ENCODE measurements around the gene ATP6V0A1.
A peak's percentile ranks its signal among the peaks of the same experiment; 100 is the strongest.
"Not testable (repeated sequence)": the region's sequence is repeated elsewhere in the genome, so short reads cannot be mapped to it uniquely, and the experiment has no call there.

Gene ATP6V0A1

GRCh38 chr17:42436391-42436790 is 22.3 kb upstream of the ATP6V0A1 start:
- no peak for DNase-seq (ENCODE audit: low read depth in 1 of 2, low spot score in 1 of 2)

- DNase-seq (ENCODE audit: low read depth in 1 of 2, low spot score in 1 of 2): no peak
These were observed 19.8 kb upstream of the ATP6V0A1 start for GRCh38 chr17:42438600-42439567.

DNA sequence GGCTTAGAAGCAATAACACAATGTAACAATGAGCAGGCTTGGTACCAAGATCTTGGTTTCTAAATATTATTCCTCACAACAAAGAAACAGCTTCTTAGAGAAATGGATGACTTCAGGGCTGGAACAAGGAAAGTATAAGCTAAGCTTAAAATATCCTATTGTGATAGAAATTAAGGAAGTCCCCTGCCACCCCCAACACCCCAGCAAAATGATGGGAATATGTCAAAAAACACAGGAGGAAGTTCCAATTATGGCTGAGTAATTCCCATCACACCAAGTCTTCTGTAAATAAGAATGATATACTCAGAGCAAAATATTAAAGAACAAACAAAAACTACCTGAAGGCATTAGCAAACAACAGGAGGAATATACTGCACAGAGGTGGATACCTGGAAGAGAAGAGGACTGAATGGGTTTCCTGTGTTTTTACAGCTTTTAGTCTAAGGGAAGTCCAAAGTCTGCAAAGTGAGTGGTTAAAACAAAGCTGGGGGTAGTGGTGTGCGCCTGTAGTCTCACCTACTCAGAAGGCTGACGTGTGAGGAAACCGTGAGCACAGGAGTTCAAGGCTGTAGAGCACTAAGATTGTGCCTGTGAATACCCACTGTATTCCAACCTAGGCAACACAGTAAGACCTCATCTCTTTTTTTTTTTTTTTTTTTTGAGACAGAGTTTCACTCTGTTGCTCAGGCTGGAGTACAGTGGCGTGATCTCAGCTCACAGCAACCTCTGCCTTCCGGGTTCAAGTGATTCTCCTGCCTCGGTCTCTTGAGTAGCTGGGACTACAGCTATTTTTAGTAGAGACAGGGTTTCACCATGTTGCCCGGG is 17.1 kb upstream of the ATP6V0A1 start:
- no peak for DNase-seq (ENCODE audit: low read depth in 1 of 2, low spot score in 1 of 2)

DNA sequence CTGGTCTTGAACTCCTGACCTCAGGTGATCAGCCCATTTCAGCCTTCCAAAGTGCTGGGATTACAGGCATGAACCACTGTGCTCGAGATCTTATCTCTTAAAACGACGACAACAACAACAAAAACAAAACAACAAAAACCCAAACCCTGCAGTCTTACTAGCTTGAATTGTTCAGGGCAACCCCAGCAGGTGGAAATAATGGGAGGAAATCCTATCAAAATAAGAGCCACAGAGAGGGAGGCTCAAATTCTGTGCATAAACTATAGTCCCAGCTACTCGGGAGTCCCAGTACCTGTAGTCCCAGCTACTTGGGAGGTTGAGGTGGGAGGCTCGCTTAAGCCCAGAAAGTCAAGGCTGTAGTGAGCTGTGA is 16.5 kb upstream of the ATP6V0A1 start:
- DNase-seq (ENCODE audit: low read depth in 1 of 2, low spot score in 1 of 2): no peak

GRCh38 chr17:42449176-42449575 is 9.5 kb upstream of the ATP6V0A1 start:
- not testable (repeated sequence) for DNase-seq (ENCODE audit: low read depth in 1 of 2, low spot score in 1 of 2)

DNA sequence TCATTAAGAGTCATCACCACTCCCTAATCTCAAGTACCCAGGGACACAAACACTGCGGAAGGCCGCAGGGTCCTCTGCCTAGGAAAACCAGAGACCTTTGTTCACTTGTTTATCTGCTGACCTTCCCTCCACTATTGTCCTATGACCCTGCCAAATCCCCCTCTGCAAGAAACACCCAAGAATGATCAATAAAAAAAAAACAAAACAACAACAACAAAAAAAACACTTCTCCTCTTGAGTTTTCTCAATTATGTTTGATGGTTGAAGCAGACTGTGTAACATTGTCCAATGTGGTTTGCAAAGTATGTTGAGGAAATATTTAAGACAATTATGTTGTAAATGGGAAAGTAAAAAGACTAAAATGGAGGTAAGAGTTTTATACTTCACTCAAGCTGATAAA is 8.8 kb upstream of the ATP6V0A1 start:
- not testable (repeated sequence) for DNase-seq (ENCODE audit: low read depth in 1 of 2, low spot score in 1 of 2)

GRCh38 chr17:42451270-42451669 is 7.4 kb upstream of the ATP6V0A1 start:
- not testable (repeated sequence) for DNase-seq (ENCODE audit: low read depth in 1 of 2, low spot score in 1 of 2)

DNA sequence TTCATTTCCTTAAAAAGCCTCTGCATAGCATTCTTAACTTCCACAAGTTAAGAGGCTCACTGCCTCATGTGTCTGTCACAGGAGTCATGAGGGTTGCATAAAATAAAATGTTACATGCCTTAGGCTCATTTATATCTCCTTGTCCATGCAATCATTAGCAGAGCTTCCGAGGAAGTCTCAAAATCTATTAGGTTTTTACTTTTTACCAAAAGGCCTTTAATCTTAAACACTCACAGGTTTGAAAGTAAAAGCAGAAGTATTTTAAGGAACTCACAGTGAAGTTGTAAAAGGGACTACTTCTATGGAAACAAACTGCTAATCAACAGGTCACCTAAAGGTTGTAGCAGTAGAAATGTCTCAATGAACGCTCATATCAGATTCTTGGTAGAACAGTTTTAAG is 5.2 kb upstream of the ATP6V0A1 start:
- no peak for DNase-seq (ENCODE audit: low read depth in 1 of 2, low spot score in 1 of 2)

GRCh38 chr17:42454987-42455386 is 3.7 kb upstream of the ATP6V0A1 start:
- DNase-seq (ENCODE audit: low read depth in 1 of 2, low spot score in 1 of 2): not testable (repeated sequence)

- no peak for DNase-seq (ENCODE audit: low read depth in 1 of 2, low spot score in 1 of 2)
These were observed 2.2 kb upstream of the ATP6V0A1 start for GRCh38 chr17:42456223-42457106.

- no peak for DNase-seq (ENCODE audit: low read depth in 1 of 2, low spot score in 1 of 2)
These were observed 1.4 kb upstream of the ATP6V0A1 start for GRCh38 chr17:42457107-42457792.

- DNase-seq (ENCODE audit: low read depth in 1 of 2, low spot score in 1 of 2): peak in 1 of 2 donors; percentile 7
These were observed 650 bp downstream of the ATP6V0A1 start for GRCh38 chr17:42459256-42459800.

- no peak for DNase-seq (ENCODE audit: low read depth in 1 of 2, low spot score in 1 of 2)
These were observed 1.2 kb downstream of the ATP6V0A1 start for GRCh38 chr17:42459801-42460281.

DNA sequence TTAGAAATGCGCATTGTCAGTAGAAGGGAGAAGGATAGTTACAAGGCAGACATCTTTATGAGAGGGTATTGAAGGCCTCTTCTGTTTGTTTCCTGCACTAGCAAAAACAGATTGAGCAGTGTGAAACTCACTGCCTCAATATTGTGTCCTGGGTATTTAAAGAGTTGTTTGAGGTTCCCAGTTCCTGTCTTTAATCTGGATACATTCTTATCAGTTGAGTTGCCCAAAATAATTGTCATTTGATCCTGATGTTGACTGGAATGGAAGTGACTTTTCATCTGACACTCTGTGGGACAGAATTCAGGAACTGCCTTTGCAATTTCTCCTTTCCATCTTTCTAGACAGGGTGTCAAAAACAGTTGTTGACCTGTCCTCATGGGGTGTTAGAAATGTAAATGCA is 1.7 kb downstream of the ATP6V0A1 start:
- DNase-seq (ENCODE audit: low read depth in 1 of 2, low spot score in 1 of 2): no peak

- DNase-seq (ENCODE audit: low read depth in 1 of 2, low spot score in 1 of 2): no peak
These were observed 5.3 kb downstream of the ATP6V0A1 start for GRCh38 chr17:42463976-42464400.

DNA sequence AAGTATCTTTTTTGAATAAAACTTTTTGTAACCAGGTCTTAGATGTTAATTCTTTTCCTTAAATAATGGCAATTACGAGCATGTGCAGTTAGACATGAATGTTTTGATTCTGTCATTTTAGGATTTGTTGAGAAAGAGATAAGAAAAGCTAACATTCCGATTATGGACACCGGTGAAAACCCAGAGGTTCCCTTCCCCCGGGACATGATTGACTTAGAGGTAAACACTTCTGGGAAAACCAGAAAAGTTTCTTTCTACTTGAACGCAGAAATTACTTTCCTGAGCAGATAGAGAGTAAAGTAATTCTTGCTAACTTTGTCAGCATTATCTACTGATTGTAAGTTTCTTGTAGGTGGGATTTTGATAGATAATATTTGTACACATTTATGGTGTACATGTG is 9.2 kb downstream of the ATP6V0A1 start:
- no peak for DNase-seq (ENCODE audit: low read depth in 1 of 2, low spot score in 1 of 2)

DNA sequence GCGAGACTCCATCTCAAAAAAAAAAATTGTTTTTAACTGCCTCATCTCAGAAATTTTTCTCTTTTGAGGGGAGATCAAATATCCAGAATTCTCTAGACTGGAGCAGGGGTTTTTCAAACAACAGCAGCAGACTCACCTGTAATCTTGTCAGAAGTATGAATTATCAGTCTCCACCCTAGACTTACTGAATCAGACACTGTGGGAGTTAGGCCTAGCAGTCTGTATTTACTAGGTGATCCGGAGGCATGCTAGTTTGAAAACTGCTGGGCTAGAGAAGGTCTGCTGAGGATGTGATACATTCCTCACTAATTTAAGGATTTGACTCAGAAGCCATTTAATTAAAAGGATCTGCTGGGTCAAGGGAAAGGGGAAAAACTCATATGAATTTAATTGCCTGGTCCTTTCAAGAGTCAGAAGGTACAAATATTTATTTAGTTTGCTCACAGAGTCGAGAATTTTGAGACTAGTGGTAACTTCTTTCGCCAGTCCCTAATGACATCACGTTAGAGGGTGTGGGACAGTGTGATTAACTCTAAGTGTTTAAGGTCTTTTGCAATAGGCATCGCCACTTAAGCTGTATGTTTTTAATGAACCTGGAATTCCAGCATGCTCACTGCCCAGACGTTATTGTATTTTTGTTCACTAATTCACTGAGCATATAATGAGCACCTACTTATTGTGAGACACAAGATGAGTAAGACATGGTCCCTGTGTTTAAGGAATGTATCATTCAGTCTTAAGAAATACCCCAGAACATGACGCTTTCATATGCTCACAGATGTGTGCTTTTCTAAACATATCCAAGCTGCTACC is 14.2 kb downstream of the ATP6V0A1 start:
- DNase-seq (ENCODE audit: low read depth in 1 of 2, low spot score in 1 of 2): no peak

DNA sequence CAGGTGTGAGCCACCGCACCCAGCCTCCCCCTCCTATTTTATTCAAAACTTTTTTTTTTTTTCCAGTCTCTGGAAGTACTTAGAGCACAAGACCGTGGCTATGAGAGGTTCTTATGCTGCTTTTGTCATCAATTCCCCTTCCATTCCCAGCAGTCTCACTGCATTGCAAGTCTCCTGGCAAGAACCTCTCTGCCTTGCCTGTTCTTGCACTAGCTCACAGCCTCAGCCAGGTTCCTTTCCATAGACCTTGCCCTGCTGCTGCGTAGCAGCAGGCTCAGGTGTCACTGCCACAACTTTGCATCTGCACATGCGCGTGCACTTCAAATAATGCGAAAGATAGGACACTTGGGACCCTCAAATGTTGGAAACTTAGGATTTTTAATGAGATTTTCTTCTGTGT is 15.6 kb downstream of the ATP6V0A1 start:
- no peak for DNase-seq (ENCODE audit: low read depth in 1 of 2, low spot score in 1 of 2)

DNA sequence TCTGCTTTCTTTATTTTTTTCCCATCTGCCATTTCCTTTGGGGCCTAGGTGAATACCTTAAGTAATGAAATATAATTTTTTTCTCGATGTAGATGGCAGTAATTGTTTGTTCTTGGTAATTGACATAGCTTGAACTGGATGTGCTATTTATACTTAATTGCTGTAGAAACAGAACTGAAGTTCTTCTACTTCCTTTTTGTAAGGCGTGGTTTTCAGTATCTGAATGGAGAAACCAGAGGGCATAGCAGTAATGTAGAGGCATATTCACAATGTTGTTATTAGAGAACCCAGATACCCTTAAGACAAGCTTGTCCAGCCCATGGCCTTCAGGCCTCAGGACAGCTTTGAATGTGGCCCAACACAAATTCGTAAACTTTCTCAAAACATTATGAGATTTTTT is 16.4 kb downstream of the ATP6V0A1 start:
- DNase-seq (ENCODE audit: low read depth in 1 of 2, low spot score in 1 of 2): no peak

Measured in stimulated activated CD4-positive, alpha-beta T cell treated with anti-CD3 and anti-CD28 coated beads, Interleukin-15, amount 100 ng/mL, for 1 hour (primary cell).